ENCODE data around the gene MAMDC2. TPM values are rescaled to one million over a fixed set of nuclear protein-coding genes. Genes with fewer than 3 reads are reported as not detected.

Gene MAMDC2
- total RNA-seq, 3 donors from 2014 or later (not counting 1 experiment from before 2014, with no cell fraction given), result 0.10 to 0.32 TPM; not detected in 1

DNA sequence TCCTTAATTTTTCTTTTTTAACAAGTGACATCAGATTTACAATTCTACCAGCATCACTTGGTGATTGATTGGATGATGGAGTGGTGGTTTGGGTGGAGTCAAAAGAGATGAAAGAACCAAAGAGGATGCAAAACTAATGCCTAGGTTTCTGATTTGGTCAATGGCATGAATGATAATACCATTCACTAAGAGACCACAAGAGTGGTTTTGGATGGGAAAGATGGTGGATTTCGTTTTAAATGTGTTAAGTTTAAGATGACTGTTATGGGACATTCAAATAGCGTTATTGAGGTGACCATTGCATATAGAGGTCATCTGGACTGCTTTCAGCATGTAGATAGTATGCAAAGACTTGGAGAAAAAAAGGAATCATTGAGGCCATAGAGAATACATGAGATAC is 218.7 kb downstream of the MAMDC2 start:
- H3K4me1 Mint-ChIP-seq, result peaks cover 47 to 48% of the 10 kb centered on the region in 2 donors
- TF ChIP-seq, protein P1, sequence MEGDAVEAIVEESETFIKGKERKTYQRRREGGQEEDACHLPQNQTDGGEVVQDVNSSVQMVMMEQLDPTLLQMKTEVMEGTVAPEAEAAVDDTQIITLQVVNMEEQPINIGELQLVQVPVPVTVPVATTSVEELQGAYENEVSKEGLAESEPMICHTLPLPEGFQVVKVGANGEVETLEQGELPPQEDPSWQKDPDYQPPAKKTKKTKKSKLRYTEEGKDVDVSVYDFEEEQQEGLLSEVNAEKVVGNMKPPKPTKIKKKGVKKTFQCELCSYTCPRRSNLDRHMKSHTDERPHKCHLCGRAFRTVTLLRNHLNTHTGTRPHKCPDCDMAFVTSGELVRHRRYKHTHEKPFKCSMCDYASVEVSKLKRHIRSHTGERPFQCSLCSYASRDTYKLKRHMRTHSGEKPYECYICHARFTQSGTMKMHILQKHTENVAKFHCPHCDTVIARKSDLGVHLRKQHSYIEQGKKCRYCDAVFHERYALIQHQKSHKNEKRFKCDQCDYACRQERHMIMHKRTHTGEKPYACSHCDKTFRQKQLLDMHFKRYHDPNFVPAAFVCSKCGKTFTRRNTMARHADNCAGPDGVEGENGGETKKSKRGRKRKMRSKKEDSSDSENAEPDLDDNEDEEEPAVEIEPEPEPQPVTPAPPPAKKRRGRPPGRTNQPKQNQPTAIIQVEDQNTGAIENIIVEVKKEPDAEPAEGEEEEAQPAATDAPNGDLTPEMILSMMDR (IDR thresholded peaks at IDR 0.05), result no peak
- H3K4me3 Mint-ChIP-seq, result no peak overlapping the region
- WGBS (ENCODE audit: insufficient coverage), result 85% methylated on average over 2 of the region's 2 CpGs
- H3K27ac Mint-ChIP-seq, result peak overlapping the region; percentile 2 to 24
- no peaks in the 10 kb centered on the region for H3K9me3 ChIP-seq (ENCODE audit: control insufficient read depth, insufficient read depth, low read length)
- H3K4me1 ChIP-seq (ENCODE audit: control insufficient read depth, insufficient read depth, low read length), result peaks cover 24% of the 10 kb centered on the region
- no peaks in the 10 kb centered on the region for H3K9me3 Mint-ChIP-seq
- H3K27ac ChIP-seq (ENCODE audit: low read length), result no peak overlapping the region
- DNase-seq, result no peak
- H3K27me3 ChIP-seq (ENCODE audit: control insufficient read depth, insufficient read depth, low read length), result no peaks in the 10 kb centered on the region
- ATAC-seq, result no peak
- no peaks in the 10 kb centered on the region for H3K27me3 Mint-ChIP-seq (ENCODE audit: low read depth in 2 of 2)
- peaks cover 31% of the 10 kb centered on the region for H3K36me3 ChIP-seq (ENCODE audit: control insufficient read depth, insufficient read depth, low read length)
- H3K36me3 Mint-ChIP-seq, result peaks cover 9% of the 10 kb centered on the region
- no peak overlapping the region for H3K4me3 ChIP-seq (ENCODE audit: low read length)
- intact Hi-C loops (cut with micrococcal nuclease), result no loop called here

DNA sequence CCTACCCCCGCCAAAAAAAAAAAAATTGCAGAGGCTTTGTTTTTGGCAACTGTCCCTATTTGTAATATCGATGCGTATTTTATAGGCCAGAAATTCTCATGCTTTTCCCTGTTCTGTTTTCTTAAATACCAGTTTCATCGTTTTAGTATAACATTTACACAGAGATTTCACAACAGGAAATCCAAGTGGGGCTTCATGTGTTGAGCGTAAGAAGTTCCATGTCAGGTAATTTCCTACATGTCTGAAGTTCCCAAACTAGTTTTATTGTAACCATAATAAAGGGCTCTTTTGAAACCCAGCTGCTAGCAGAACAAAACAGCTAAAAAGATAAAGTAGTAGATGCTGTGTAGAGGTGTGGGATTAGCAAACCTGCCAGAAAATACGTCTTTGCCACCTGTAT is 219.3 kb downstream of the MAMDC2 start:
- no peaks in the 10 kb centered on the region for H3K27me3 ChIP-seq (ENCODE audit: control insufficient read depth, insufficient read depth, low read length)
- peaks cover 49% of the 10 kb centered on the region in 2 donors for H3K4me1 Mint-ChIP-seq
- DNase-seq (peak in 1 of 2 donors; percentile 37), ATAC-seq (no peak)
- H3K9me3 ChIP-seq (ENCODE audit: control insufficient read depth, insufficient read depth, low read length), result no peaks in the 10 kb centered on the region
- H3K9me3 Mint-ChIP-seq, result no peaks in the 10 kb centered on the region
- intact Hi-C loops (cut with micrococcal nuclease), result no loop called here
- no peak overlapping the region for H3K4me3 ChIP-seq (ENCODE audit: low read length)
- H3K4me3 Mint-ChIP-seq, result no peak overlapping the region
- peaks cover 31% of the 10 kb centered on the region for H3K36me3 ChIP-seq (ENCODE audit: control insufficient read depth, insufficient read depth, low read length)
- H3K4me1 ChIP-seq (ENCODE audit: control insufficient read depth, insufficient read depth, low read length), result peaks cover 21% of the 10 kb centered on the region
- no peak overlapping the region for H3K27ac ChIP-seq (ENCODE audit: low read length)
- 73% methylated on average over 5 of the region's 6 CpGs for WGBS (ENCODE audit: insufficient coverage)
- H3K27me3 Mint-ChIP-seq (ENCODE audit: low read depth in 2 of 2), result no peaks in the 10 kb centered on the region
- H3K36me3 Mint-ChIP-seq, result peaks cover 13% of the 10 kb centered on the region
- peak overlapping the region in 1 of 2 donors; percentile 24 for H3K27ac Mint-ChIP-seq
- TF ChIP-seq, protein P1 (IDR thresholded peaks at IDR 0.05), result no peak

DNA sequence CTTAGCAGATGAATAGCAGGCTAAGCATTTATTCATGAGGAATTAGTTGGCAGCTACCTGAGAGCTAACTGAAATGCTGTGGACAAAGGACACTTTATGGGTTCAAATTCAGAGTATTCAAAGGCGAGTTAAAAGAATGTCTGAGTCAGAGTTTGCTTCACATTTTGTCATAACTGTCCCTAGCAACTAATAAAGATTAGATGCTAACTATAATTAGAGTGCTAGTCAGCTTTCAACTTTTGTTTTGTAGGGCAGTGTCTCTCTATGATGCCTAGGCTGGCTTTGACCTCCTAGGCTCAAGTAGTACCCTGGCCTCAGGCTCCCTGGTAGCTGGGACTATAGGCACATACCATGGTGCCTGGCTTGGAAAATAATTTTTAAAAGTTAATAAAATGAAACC is 219.8 kb downstream of the MAMDC2 start:
- Histone ChIP-seq H3K9me3 (ENCODE audit: control insufficient read depth, insufficient read depth, low read length) (no peaks in the 10 kb centered on the region), H3K4me3 (ENCODE audit: low read length) (no peak overlapping the region), H3K4me1 (ENCODE audit: control insufficient read depth, insufficient read depth, low read length) (peaks cover 16% of the 10 kb centered on the region), H3K27ac (ENCODE audit: low read length) (no peak overlapping the region), H3K27me3 (ENCODE audit: control insufficient read depth, insufficient read depth, low read length) (no peaks in the 10 kb centered on the region), H3K36me3 (ENCODE audit: control insufficient read depth, insufficient read depth, low read length) (peaks cover 31% of the 10 kb centered on the region)
- Mint-ChIP-seq H3K4me3 (no peak overlapping the region), H3K9me3 (no peaks in the 10 kb centered on the region), H3K27ac (no peak overlapping the region), H3K27me3 (ENCODE audit: low read depth in 2 of 2) (no peaks in the 10 kb centered on the region), H3K36me3 (peaks cover 13% of the 10 kb centered on the region), H3K4me1 (peaks cover 44 to 45% of the 10 kb centered on the region in 2 donors)
- 89% methylated on average over 1 of the region's 1 CpG for WGBS (ENCODE audit: insufficient coverage)
- no peak for DNase-seq
- no peak for ATAC-seq
- intact Hi-C loops (cut with micrococcal nuclease), result no loop called here
- TF ChIP-seq, protein P1 (IDR thresholded peaks at IDR 0.05), result no peak

Other genes starting within 250 kb of the MAMDC2 start
- not detected for gene CFAP95, start 223.0 kb upstream of the MAMDC2 start, total RNA-seq
- gene SMC5, start 215.1 kb downstream of the MAMDC2 start, total RNA-seq, result 10 to 100 TPM; 35.0 to 41.0 (median 40.9) TPM

Measured in natural killer cell (primary cell).